ENCODE data around the gene TMEM232. TPM values are rescaled to one million over a fixed set of nuclear protein-coding genes. Genes with fewer than 3 reads are reported as not detected.
A peak's percentile ranks its signal among the peaks of the same experiment; 100 is the strongest.

TMEM232 gene
- total RNA-seq, 1 donor from 2014 or later, result 2.3 TPM

DNA sequence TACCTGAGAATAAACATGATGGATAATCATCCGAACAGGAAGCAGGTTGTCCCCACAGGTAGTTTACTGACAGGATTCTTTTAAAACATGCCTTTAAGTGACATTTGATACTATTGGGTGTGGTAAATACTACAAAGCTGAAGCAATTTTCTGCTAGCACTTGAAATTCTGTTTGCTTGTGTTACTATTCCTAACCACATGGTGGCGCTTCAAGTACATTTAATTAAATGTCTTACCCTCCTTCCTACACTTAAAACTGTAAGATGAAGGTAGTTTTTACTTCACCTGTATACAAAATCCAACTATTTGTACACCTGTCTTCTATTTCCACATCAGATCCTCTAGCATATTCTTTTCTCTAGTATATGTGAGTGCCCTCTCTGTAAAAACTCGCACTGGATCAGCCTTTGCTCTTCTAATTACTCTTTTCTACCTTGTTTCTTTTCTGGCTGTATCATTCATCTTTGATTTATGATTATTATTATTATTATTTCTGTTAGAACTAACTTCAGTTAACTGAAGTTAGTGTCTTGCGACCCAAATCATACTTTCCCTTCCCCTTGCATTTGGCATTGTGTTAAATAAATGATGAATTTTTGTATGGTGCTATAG, 30.8 kb upstream of the TMEM232 start:
- Mint-ChIP-seq H3K4me1 (ENCODE audit: low read depth) (peaks cover 4% of the 10 kb centered on the region), H3K27me3 (ENCODE audit: low read depth) (no peaks in the 10 kb centered on the region), H3K27ac (ENCODE audit: unreplicated experiment) (peak overlapping the region; percentile 73), H3K9me3 (ENCODE audit: low read depth) (no peaks in the 10 kb centered on the region), H3K4me3 (ENCODE audit: unreplicated experiment) (no peak overlapping the region), H3K36me3 (ENCODE audit: low read depth) (peaks cover 7% of the 10 kb centered on the region)
- DNase-seq (ENCODE audit: low spot score), result no peak
- TF ChIP-seq, protein P1, sequence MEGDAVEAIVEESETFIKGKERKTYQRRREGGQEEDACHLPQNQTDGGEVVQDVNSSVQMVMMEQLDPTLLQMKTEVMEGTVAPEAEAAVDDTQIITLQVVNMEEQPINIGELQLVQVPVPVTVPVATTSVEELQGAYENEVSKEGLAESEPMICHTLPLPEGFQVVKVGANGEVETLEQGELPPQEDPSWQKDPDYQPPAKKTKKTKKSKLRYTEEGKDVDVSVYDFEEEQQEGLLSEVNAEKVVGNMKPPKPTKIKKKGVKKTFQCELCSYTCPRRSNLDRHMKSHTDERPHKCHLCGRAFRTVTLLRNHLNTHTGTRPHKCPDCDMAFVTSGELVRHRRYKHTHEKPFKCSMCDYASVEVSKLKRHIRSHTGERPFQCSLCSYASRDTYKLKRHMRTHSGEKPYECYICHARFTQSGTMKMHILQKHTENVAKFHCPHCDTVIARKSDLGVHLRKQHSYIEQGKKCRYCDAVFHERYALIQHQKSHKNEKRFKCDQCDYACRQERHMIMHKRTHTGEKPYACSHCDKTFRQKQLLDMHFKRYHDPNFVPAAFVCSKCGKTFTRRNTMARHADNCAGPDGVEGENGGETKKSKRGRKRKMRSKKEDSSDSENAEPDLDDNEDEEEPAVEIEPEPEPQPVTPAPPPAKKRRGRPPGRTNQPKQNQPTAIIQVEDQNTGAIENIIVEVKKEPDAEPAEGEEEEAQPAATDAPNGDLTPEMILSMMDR (IDR thresholded peaks at IDR 0.05), result peak; percentile 92

DNA sequence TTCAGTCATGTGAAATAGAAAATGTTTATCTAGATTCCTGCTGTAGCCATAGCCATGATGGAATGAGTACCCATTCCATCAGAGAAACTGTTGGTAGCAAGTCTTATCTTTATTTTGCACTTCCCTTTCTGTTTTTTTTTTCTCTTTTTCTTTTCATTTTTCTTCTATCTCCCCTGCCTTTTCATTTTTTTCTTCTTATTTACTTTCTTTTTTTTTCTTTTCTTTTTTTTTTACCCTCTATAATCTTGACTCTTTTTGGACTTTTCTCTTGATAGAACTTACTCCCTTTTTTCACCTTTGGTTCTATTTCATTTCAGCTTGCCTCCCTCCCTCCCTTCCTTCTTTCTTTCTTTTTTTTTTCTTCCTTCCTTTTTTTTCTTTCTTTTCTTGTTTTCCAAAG, 27.7 kb upstream of the TMEM232 start:
- TF ChIP-seq, protein P1 (IDR thresholded peaks at IDR 0.05), result no peak
- no peaks in the 10 kb centered on the region for H3K9me3 Mint-ChIP-seq (ENCODE audit: low read depth)
- peaks cover 12% of the 10 kb centered on the region for H3K36me3 Mint-ChIP-seq (ENCODE audit: low read depth)

DNA sequence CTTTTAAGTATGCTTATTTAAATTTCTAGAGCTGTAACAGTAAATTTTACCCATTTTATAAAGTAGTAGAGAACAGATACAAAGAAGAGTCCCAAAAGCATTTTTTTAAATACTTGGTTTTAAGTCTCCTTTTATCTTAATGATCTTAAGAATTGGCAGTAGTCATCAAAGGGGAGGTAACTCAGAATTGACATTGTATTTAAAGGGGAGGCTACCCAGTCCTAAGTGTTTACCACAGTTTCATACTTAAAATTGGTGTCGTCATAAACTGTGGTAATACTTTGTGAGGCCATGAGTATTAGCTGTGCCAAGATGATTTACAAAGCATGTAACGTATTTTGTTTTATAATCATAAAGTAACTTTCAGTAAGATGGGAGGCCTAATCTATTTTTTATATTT, 27.1 kb upstream of the TMEM232 start:
- Mint-ChIP-seq H3K4me1 (ENCODE audit: low read depth) (peaks cover 14% of the 10 kb centered on the region), H3K27ac (ENCODE audit: unreplicated experiment) (no peak overlapping the region), H3K36me3 (ENCODE audit: low read depth) (peaks cover 18% of the 10 kb centered on the region), H3K27me3 (ENCODE audit: low read depth) (no peaks in the 10 kb centered on the region), H3K9me3 (ENCODE audit: low read depth) (no peaks in the 10 kb centered on the region), H3K4me3 (ENCODE audit: unreplicated experiment) (no peak overlapping the region)
- TF ChIP-seq, protein P1 (IDR thresholded peaks at IDR 0.05), result no peak
- no peak for DNase-seq (ENCODE audit: low spot score)

More for the DNA sequence above, 27.7 kb upstream of the TMEM232 start:
- no peak for DNase-seq (ENCODE audit: low spot score)
- Mint-ChIP-seq H3K27ac (ENCODE audit: unreplicated experiment) (peak overlapping the region; percentile 34), H3K27me3 (ENCODE audit: low read depth) (no peaks in the 10 kb centered on the region), H3K4me3 (ENCODE audit: unreplicated experiment) (no peak overlapping the region), H3K4me1 (ENCODE audit: low read depth) (peaks cover 10% of the 10 kb centered on the region)

DNA sequence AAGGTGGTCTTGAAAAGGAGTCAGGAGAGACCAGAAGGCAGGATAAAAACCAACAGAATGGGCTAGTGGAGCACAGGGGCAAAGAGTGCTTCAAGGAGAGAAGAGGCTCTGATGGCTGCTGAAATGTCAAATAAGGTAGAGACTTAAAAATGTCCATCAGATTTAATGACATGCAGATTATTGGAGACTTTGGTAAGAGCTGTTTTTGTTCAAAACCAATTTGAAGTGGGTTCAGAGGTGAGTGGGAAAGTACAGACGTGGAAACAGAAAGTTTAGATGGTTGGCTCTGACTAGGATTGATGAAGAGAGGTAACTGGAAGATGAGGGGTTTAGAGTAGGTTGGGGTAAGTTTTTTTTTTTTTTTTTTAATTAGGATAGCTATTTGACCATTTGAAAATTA, 26.5 kb upstream of the TMEM232 start:
- DNase-seq (ENCODE audit: low spot score), result no peak
- Mint-ChIP-seq H3K9me3 (ENCODE audit: low read depth) (no peaks in the 10 kb centered on the region), H3K4me1 (ENCODE audit: low read depth) (peaks cover 14% of the 10 kb centered on the region), H3K4me3 (ENCODE audit: unreplicated experiment) (no peak overlapping the region), H3K36me3 (ENCODE audit: low read depth) (peaks cover 18% of the 10 kb centered on the region), H3K27me3 (ENCODE audit: low read depth) (no peaks in the 10 kb centered on the region), H3K27ac (ENCODE audit: unreplicated experiment) (no peak overlapping the region)
- TF ChIP-seq, protein P1 (IDR thresholded peaks at IDR 0.05), result no peak

DNA sequence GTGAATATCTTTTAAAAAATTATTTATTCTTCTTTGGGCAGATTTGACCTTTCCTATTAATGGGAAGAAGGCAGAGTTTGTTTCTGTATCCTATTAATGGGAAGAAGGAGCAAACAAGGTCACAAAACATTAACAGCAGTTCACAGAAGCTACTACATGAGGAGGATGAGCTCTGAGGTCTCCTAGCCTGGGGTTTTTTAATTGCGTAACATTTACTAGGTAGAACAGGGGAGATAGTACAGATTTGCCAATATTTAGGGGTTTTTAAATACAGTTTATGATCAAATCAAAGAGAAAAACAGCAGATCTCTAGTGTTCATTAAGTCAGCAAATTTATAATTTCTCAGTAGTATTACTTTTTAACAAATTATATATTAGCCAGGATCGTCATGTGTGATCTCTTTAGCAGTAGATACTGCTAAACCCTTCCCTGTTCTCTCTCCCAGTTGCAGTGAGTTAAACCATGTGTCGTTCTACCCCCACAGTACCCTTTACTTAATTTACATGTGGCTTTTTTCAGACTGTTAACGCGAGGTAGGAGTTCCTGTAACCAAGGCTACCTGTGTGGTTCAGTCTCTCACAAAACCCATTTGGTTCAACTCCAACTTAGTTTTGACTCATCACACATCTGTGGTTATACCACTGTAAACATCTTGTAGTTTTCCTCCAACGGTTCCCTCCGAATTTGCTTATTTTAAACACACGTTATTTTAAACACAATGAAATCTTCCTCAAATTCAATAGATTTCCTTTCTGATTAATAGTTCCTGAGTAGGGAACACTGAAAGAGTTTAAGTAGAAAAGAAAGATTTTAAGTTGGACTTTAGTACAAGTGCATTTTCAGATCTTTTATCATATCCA, 25.7 kb upstream of the TMEM232 start:
- no peak for DNase-seq (ENCODE audit: low spot score)
- no peak overlapping the region for H3K27ac Mint-ChIP-seq (ENCODE audit: unreplicated experiment)
- peaks cover 12% of the 10 kb centered on the region for H3K4me1 Mint-ChIP-seq (ENCODE audit: low read depth)
- TF ChIP-seq, protein P1 (IDR thresholded peaks at IDR 0.05), result no peak
- H3K27me3 Mint-ChIP-seq (ENCODE audit: low read depth), result no peaks in the 10 kb centered on the region
- no peaks in the 10 kb centered on the region for H3K9me3 Mint-ChIP-seq (ENCODE audit: low read depth)
- H3K4me3 Mint-ChIP-seq (ENCODE audit: unreplicated experiment), result no peak overlapping the region
- H3K36me3 Mint-ChIP-seq (ENCODE audit: low read depth), result peaks cover 21% of the 10 kb centered on the region

Data from chondrocyte (in vitro differentiated cells).